Parathyroid adenoma (tissue), 2 donors: ENCODE data around the gene PRPF19.

ENCODE experiments used
- H2AFZ ChIP-seq: fragments of 300-600 bp; sonication (generic); one replicate; pipeline ENCODE4 v1.7.0; 2017; ENCODE audit warnings: antibody characterized with exemption, mild to moderate bottlenecking
- H3K27ac ChIP-seq: fragments of 300-600 bp; sonication (generic); one replicate; pipeline ENCODE4 v1.7.0; 2017
- H3K27me3 ChIP-seq: fragments of 300-600 bp; sonication (generic); one replicate; pipeline ENCODE4 v1.7.0; 2017; ENCODE audit warnings: low read length; ENCODE audit not compliant: control insufficient read depth, insufficient read depth
- H3K36me3 ChIP-seq: fragments of 300-600 bp; sonication (generic); one replicate; pipeline ENCODE4 v1.7.0; 2017; ENCODE audit warnings: low read length; ENCODE audit not compliant: control insufficient read depth, insufficient read depth
- H3K4me1 ChIP-seq: fragments of 300-600 bp; sonication (generic); one replicate; pipeline ENCODE4 v1.7.0; 2017; ENCODE audit warnings: control low read depth
- H3K4me2 ChIP-seq: fragments of 300-600 bp; sonication (generic); one replicate; pipeline ENCODE4 v1.7.0; 2017; ENCODE audit warnings: low read length
- H3K4me3 ChIP-seq: fragments of 300-600 bp; sonication (generic); one replicate; pipeline ENCODE4 v1.7.0; 2017; ENCODE audit warnings: low read depth, low read length
- H3K79me2 ChIP-seq: fragments of 300-600 bp; sonication (generic); one replicate; pipeline ENCODE4 v1.7.0; 2017; ENCODE audit warnings: control low read depth
- H3K9ac ChIP-seq: fragments of 300-600 bp; sonication (generic); one replicate; pipeline ENCODE4 v1.7.0; 2017; ENCODE audit warnings: mild to moderate bottlenecking
- H3K9me3 ChIP-seq: fragments of 300-600 bp; sonication (generic); one replicate; pipeline ENCODE4 v1.7.0; 2017; ENCODE audit warnings: low read length; ENCODE audit not compliant: control insufficient read depth
- TF ChIP-seq, protein P1 (sequence below): fragments of 300-600 bp; sonication (generic); IDR thresholded peaks from one replicate; pipeline ENCODE4 v1.7.0; 2017; ENCODE audit warnings: antibody characterized with exemption, mild to moderate bottlenecking
- donor health status: primary hyperparathyroidism.

PRPF19 gene

DNA sequence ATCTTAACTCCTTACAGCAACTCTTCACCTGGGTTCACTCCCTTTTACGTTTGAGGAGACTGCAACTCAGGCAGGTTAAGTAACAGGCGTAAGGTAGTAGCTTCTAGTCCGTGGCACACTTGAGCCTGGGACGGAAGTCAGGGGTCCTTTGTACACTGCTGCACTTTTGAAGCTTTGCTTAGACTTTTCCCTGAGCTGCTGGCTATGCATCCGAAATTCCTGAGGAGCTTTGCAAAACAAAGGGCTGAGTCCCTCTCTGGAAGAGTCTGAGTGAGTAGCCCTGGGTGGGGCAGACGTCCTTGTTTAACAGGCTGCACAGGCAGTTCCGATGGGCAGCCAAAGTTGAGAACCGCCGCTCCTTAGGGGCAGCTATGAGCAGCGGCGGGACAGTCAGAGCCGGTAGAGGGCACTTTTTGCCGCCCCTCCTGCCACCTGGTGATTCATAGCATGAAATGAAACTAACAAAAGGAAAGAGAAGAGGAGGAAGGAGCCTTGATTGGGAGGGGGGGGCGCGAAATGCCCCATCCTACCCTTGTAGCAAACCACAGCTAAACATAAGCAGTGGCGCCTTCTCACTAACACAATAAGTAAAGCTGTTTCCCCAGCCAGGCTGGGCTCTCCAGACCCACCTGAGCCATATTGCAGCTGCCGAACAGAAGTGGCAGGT lies 9.0 kb upstream of the PRPF19 start:
- peaks cover 13% of the 10 kb centered on the region for H3K4me1 ChIP-seq
- H3K9ac ChIP-seq: no peak overlapping the region
- peak overlapping the region; percentile 83 for H3K4me2 ChIP-seq
- peak overlapping the region; percentile 15 for H2AFZ ChIP-seq
- peaks cover 3% of the 10 kb centered on the region for H3K79me2 ChIP-seq
- no peaks in the 10 kb centered on the region for H3K9me3 ChIP-seq
- H3K27me3 ChIP-seq: no peaks in the 10 kb centered on the region
- TF ChIP-seq, protein P1, sequence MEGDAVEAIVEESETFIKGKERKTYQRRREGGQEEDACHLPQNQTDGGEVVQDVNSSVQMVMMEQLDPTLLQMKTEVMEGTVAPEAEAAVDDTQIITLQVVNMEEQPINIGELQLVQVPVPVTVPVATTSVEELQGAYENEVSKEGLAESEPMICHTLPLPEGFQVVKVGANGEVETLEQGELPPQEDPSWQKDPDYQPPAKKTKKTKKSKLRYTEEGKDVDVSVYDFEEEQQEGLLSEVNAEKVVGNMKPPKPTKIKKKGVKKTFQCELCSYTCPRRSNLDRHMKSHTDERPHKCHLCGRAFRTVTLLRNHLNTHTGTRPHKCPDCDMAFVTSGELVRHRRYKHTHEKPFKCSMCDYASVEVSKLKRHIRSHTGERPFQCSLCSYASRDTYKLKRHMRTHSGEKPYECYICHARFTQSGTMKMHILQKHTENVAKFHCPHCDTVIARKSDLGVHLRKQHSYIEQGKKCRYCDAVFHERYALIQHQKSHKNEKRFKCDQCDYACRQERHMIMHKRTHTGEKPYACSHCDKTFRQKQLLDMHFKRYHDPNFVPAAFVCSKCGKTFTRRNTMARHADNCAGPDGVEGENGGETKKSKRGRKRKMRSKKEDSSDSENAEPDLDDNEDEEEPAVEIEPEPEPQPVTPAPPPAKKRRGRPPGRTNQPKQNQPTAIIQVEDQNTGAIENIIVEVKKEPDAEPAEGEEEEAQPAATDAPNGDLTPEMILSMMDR: no peak
- H3K4me3 ChIP-seq: peak overlapping the region; percentile 73
- H3K27ac ChIP-seq: no peak overlapping the region
- no peaks in the 10 kb centered on the region for H3K36me3 ChIP-seq

DNA sequence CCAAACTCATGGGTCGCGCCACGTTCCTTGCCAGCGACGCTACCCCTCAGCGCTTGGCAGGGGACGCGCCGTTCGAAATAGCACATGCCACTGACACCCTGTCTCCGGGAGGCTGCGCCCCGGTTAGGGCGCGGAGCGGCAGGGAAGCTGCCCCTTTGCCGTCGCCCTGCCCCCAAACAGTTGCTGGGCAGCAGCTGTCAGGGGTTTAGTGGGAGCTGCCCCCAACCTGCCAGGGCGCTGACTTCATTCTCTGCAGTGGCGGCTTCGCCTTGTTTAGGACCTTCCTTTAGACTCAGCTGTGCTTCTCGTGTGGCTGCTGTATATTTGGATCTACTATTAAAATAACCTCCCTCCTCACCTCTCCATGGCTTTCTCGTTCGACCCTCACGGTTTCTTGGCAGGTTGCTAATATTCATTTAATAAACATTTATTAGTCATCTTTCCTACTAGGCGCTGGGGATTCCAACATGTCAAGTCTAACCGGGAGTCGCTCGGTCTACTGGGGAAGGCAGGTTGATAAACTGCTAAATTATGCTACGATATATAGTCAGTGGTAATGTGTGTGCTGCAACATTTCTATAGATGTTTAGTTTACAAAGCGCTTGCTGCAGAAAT lies 8.4 kb upstream of the PRPF19 start:
- Histone ChIP-seq H3K4me1 (peaks cover 13% of the 10 kb centered on the region), H3K27ac (peak overlapping the region; percentile 94), H3K4me3 (peak overlapping the region; percentile 73), H3K79me2 (peaks cover 3% of the 10 kb centered on the region), H2AFZ (peak overlapping the region; percentile 96), H3K36me3 (no peaks in the 10 kb centered on the region), H3K9me3 (no peaks in the 10 kb centered on the region), H3K9ac (no peak overlapping the region), H3K4me2 (peak overlapping the region; percentile 83), H3K27me3 (no peaks in the 10 kb centered on the region)
- TF ChIP-seq, protein P1: no peak

DNA sequence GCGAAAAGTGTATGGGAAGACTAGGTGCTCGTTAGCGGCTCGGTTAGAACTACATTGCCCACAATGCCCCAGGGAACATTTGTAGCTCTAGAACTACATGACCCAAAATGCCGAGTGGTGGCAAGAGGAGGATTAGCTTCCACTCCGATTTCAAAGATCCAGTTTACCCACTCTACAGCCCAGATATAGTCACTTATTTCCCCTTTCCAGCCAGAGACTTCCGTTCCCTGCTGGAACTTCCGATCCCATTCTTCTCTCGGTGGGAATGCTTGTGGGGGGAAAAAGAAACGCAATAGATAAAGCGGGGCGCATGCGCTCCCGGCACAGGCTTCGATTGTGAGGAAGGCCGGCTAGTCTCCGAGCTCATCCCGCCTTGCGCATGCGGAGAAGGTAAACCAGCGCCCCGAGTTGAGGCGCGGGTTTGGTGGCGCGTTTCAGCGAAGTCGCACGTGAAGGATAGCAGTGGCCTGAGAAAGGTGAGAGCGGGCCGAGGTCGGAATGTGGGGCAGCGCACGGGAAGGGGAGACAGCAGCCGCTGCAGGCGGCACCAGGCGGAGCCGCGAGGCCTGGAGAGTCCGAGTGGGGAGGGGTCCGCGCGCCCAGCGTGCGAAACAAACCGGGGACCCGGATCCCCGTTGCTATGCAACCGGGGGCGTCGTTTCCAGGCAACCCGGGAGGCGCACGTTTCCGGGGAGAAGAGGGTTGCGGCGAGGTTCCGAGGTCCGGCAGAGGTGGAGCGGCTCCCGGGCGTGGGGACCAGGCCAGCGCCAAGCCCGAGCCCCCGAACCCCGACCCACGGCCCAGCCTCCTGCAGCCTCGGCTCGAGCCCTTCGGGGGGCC lies 7.6 kb upstream of the PRPF19 start, which contains the start of gene TMEM109:
Gene TMEM109, plus strand, starts transcription at position 366 of the 840 bp plus-strand sequence. CDS start 5,536 bp downstream, outside the sequence.
- Histone ChIP-seq H3K79me2 (peaks cover 3% of the 10 kb centered on the region), H3K4me1 (peaks cover 13% of the 10 kb centered on the region), H3K4me2 (peak within 1 kb of the TSS; percentile 83), H2AFZ (peak within 1 kb of the TSS; percentile 96), H3K4me3 (peak within 1 kb of the TSS; percentile 73), H3K27ac (peak within 1 kb of the TSS; percentile 94), H3K9ac (peak within 1 kb of the TSS; percentile 28), H3K27me3 (no peaks in the 10 kb centered on the region), H3K36me3 (no peaks in the 10 kb centered on the region), H3K9me3 (no peaks in the 10 kb centered on the region)
- TF ChIP-seq, protein P1: no peak

DNA sequence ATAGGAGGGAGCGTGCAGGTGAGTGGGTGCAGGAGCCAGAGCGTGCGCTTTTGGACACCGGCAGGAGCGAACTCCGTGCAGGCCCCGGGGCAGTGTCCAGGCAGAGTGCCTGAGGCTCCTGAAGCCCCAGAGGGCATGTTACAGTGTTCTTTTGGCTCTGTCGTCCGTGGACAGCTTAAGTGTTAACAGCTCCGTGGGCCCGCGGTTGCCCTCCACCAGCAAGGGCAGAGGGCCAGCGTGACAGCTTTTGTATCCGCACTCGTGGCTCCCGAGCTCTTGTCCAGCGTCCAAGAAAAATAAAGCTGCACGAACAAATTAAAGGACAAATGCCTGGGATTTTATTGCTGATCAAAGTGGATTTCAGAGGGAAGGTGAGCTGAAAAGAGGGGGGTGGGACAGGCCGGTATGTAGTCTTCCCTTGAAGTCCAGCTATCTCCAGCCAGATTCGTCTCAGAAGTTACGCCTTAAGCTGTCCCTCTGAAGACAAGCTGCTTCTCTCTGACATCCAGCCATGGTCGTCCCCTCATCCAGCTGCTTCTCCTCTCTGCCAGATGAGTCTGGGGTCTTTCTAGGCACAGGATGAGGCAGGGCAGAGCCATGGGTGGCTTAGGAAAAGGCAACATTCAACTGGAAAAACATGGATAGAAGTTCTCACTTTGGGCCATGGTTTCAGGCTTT lies 6.6 kb upstream of the PRPF19 start:
- Histone ChIP-seq H3K79me2 (peaks cover 3% of the 10 kb centered on the region), H2AFZ (peak overlapping the region; percentile 96), H3K27me3 (no peaks in the 10 kb centered on the region), H3K4me3 (peak overlapping the region; percentile 73), H3K9me3 (no peaks in the 10 kb centered on the region), H3K9ac (no peak overlapping the region), H3K36me3 (no peaks in the 10 kb centered on the region), H3K27ac (peak overlapping the region; percentile 94), H3K4me2 (peak overlapping the region; percentile 83), H3K4me1 (peaks cover 13% of the 10 kb centered on the region)
- TF ChIP-seq, protein P1: no peak
